IPS-18a (cell line): ENCODE data around the gene MUSTN1.

Experiments
- H3K27ac ChIP-seq: one replicate; pipeline ENCODE4 v1.5.1; 2013; ENCODE audit warnings: low read length
- H3K27me3 ChIP-seq: one replicate; pipeline ENCODE4 v1.6.1; 2013; ENCODE audit warnings: mild to moderate bottlenecking, low read length; ENCODE audit not compliant: control insufficient read depth, insufficient read depth
- H3K36me3 ChIP-seq: one replicate; pipeline ENCODE4 v1.6.1; 2013; ENCODE audit warnings: low read depth, low read length; ENCODE audit not compliant: control insufficient read depth
- H3K4me1 ChIP-seq: one replicate; pipeline ENCODE4 v1.6.1; 2013; ENCODE audit warnings: low read depth, low read length; ENCODE audit not compliant: control insufficient read depth
- H3K4me3 ChIP-seq: one replicate; pipeline ENCODE4 v1.5.1; 2013; ENCODE audit warnings: low read length
- H3K9ac ChIP-seq: one replicate; pipeline ENCODE4 v1.6.1; 2013; ENCODE audit warnings: mild to moderate bottlenecking, low read length, moderate library complexity
- H3K9me3 ChIP-seq: one replicate; pipeline ENCODE4 v1.6.1; 2013; ENCODE audit warnings: low read depth, low read length; ENCODE audit not compliant: control insufficient read depth

Gene MUSTN1

DNA sequence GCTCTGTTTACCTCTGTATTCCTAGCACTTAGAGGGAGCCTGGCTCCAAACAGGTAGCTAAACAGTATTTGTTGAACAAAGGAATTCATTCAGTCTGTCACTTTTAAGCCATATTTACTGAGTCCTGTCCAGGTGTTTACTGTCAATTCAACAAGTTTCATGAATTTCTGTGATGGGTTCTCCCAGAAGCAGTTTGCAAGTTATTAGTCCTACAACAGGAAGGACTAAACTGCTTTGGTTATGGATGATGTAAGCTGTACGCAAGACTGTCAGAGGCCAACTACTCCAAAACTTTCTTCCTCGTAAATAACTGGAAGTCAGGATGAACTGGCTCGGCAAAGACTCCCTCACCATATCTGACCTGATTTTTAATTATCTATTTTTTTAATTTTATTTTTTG lies 37.4 kb upstream of the MUSTN1 start:
- no peak overlapping the region for H3K9ac ChIP-seq
- no peaks in the 10 kb centered on the region for H3K36me3 ChIP-seq
- no peak overlapping the region for H3K4me3 ChIP-seq
- H3K9me3 ChIP-seq = no peaks in the 10 kb centered on the region
- H3K4me1 ChIP-seq = peaks cover 6% of the 10 kb centered on the region
- H3K27ac ChIP-seq = no peak overlapping the region
- no peaks in the 10 kb centered on the region for H3K27me3 ChIP-seq

DNA sequence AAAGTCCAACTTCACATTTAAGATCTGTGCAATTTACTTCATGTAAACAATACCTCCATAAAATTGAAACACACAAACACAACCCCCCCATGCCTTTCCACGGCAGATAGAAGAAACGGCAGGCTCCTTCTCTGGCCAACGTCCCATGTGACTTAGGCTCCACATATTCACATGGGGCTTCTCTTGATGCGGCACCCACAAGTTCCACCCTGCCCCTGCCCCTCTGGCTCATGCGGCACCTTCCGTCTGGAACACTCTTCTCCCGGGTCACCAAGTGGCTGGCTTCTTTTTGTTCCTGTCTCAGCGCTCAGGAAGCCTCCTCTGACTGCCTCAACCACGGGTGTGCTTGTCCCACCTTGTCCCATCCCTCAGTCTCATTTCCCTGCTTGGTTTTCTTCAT lies 36.9 kb upstream of the MUSTN1 start:
- H3K27me3 ChIP-seq = no peaks in the 10 kb centered on the region
- peaks cover 6% of the 10 kb centered on the region for H3K4me1 ChIP-seq
- no peak overlapping the region for H3K9ac ChIP-seq
- H3K27ac ChIP-seq = no peak overlapping the region
- no peak overlapping the region for H3K4me3 ChIP-seq
- no peaks in the 10 kb centered on the region for H3K36me3 ChIP-seq
- no peaks in the 10 kb centered on the region for H3K9me3 ChIP-seq

DNA sequence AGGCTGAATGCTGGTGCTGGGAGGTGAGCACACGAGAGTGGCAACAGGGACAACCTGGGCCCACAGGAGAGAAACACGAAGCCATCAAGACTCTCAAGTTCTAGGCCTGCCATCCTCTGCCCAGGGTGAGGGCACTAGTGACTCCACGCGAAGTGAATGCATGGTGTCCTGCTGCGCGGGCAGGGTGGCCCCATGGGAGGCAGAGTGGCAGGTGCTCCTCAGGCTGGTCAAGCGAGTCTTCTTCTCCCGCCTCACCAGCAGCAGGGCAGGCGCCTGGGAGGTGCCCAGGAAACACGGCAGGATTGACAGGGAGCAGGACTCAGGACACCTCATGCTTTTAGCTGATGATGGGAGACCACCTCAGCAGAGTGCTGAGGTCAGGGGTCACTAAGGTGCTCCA lies 35.7 kb upstream of the MUSTN1 start:
- Histone ChIP-seq H3K27ac (no peak overlapping the region), H3K27me3 (no peaks in the 10 kb centered on the region), H3K9me3 (no peaks in the 10 kb centered on the region), H3K9ac (no peak overlapping the region), H3K36me3 (no peaks in the 10 kb centered on the region), H3K4me3 (no peak overlapping the region), H3K4me1 (peaks cover 2% of the 10 kb centered on the region)

DNA sequence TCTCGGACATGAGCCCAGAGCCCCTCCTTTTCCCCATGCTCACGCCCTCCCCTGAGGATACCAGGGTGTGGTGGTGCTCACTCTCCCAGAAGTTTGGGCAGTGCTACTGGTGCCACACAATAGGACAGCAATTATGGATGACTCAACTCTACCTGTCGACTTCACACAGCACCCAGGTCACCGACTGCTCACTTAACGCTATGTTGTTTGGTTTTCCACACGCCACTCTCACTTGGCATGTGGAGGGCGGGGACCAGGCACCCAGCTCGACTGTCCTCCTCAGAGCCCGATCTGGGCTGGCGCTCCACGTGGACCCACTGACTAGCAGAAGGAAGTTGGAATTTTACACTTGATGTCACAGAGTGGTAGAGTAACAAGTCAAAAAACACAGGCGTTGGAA lies 31.6 kb upstream of the MUSTN1 start:
- Histone ChIP-seq H3K4me3 (no peak overlapping the region), H3K36me3 (no peaks in the 10 kb centered on the region), H3K9me3 (no peaks in the 10 kb centered on the region), H3K27ac (no peak overlapping the region), H3K27me3 (no peaks in the 10 kb centered on the region), H3K9ac (no peak overlapping the region), H3K4me1 (no peaks in the 10 kb centered on the region)

DNA sequence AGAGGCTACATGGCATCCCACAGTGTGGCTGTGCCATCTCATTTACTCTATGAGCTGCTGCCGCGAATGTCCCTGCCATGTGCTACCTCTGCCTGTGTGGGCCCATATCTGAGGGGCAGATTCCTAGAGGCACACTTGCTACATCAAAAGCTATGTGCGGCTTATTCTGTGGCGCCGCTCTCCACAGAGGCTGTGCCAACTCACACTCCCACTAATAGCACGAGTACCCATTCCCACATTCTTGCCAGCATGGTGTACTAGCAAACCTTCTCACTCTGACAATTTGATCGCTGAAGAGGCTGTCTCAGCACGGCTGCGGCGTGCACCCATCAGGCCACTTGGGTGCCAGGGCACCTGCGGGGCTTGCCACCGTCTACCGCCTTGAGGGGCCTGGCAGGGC lies 31.2 kb upstream of the MUSTN1 start:
- H3K36me3 ChIP-seq = no peaks in the 10 kb centered on the region
- no peaks in the 10 kb centered on the region for H3K9me3 ChIP-seq
- no peaks in the 10 kb centered on the region for H3K27me3 ChIP-seq
- no peak overlapping the region for H3K4me3 ChIP-seq
- no peak overlapping the region for H3K27ac ChIP-seq
- no peaks in the 10 kb centered on the region for H3K4me1 ChIP-seq
- no peak overlapping the region for H3K9ac ChIP-seq

DNA sequence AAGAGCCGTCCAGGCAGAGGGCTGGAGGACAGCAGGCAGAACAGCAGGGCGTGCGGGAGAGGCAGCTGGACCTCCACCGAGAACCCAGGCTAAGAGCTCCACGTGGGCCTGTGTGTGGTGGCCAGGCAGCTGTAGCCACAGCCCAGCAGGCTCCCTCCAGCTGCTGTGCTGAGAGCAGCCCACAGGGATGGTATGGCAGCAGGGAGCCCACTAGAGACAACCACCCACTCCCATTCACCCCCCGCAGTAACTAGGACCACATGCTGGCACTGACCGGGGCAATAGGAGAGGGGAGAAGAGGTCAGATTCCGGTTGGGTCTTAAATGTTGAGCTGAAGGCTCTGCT lies 25.6 kb upstream of the MUSTN1 start:
- Histone ChIP-seq H3K27ac (no peak overlapping the region), H3K27me3 (no peaks in the 10 kb centered on the region), H3K36me3 (no peaks in the 10 kb centered on the region), H3K9me3 (no peaks in the 10 kb centered on the region), H3K4me1 (no peaks in the 10 kb centered on the region), H3K9ac (no peak overlapping the region), H3K4me3 (no peak overlapping the region)

DNA sequence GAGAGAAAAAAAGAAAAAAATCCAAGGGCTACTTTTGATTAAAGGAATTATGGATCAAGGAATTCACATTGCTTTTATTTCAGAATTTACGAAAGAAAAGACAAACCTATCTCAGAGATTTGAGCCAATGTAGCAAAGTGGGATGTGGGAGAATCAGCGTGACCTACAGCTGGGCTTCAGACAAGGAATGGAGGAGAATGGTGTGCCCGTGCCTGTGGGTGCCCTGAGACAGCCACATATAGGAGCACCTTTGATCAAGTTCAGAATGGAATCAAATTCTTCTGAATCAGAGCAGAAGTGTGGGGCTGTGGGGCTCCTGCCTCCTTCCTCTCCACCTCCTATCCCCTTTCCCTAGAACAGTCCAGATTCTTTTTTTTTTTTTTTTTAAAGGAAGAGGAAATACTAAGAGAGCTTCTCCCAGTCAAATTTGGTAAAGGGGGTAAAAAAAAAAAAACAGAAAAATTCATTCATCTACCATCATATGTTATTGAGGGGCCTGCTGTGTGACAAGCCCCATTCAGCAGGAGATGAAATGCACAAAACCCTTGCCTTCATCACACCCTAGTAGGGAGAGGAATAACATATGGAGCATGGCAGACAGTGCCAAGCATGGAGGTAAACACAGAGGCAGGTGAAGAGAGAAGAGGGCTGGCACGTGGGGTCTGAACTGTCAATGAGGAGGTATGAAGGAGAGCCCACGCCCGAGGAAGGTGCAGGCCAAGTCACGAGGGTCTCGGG lies 25.0 kb upstream of the MUSTN1 start:
- Histone ChIP-seq H3K36me3 (no peaks in the 10 kb centered on the region), H3K4me1 (no peaks in the 10 kb centered on the region), H3K9me3 (no peaks in the 10 kb centered on the region), H3K9ac (no peak overlapping the region), H3K4me3 (no peak overlapping the region), H3K27me3 (no peaks in the 10 kb centered on the region), H3K27ac (no peak overlapping the region)

DNA sequence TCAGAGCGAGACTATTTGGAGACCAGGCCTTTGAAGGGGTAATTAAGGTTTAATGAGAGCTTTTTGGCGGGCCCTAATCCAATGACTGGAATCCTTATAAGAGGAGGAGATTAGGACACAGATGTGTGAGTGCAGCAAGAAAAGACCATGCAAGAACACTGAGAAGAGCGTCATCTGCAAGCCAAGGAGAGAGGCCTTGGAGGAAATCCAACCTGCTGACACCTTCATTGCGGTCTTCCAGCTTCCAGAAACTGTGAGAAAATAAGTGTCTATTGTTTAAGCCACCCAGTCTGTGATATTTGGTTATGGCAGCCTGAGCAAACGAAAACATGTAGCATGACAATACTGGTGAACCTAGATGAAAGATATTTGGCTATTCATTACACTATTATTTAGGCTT lies 23.0 kb upstream of the MUSTN1 start:
- Histone ChIP-seq H3K27ac (no peak overlapping the region), H3K4me3 (no peak overlapping the region), H3K4me1 (no peaks in the 10 kb centered on the region), H3K9ac (no peak overlapping the region), H3K36me3 (no peaks in the 10 kb centered on the region), H3K9me3 (no peaks in the 10 kb centered on the region), H3K27me3 (no peaks in the 10 kb centered on the region)

DNA sequence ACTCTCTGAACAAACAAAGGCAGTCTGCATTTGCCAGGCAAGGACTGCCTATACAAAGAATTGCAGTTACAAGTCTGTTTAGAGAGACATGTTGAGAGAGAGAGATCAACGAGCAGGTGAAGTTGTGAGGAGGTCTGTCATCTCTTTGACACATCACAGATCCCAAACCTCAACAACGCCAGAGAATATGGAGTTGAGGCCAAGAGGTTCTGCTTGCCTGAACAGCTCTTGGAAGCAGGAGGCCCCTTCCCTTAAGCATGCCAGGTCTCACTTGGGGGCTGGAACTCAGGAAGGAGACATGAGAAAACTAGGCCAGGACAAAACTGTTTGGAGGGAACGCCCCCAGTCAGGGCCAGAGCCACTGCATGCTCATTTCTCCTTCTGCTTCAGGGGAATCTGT lies 22.3 kb upstream of the MUSTN1 start:
- H3K27me3 ChIP-seq = no peaks in the 10 kb centered on the region
- no peaks in the 10 kb centered on the region for H3K9me3 ChIP-seq
- no peak overlapping the region for H3K9ac ChIP-seq
- no peak overlapping the region for H3K4me3 ChIP-seq
- no peaks in the 10 kb centered on the region for H3K4me1 ChIP-seq
- no peaks in the 10 kb centered on the region for H3K36me3 ChIP-seq
- no peak overlapping the region for H3K27ac ChIP-seq

DNA sequence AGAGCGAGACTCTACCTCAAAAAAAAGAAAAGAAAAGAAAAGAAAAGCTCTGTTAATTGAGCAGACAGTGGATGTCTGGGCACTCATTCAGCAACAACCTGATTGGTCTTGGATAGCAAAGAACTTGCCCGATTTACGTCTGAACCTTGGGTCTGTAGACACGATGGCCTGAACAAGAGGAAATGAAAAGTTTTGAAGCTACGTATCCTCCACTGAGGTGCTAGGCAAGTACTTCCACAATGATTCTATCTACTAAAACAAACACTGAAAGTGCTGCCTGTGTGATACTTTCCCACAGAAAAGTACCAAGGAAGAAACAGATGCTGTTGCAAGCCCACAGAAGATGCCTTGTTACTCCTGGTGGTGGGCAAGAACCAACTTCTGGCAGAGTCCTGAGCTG lies 21.8 kb upstream of the MUSTN1 start:
- Histone ChIP-seq H3K36me3 (peaks cover 3% of the 10 kb centered on the region), H3K9ac (no peak overlapping the region), H3K9me3 (no peaks in the 10 kb centered on the region), H3K27ac (no peak overlapping the region), H3K4me3 (no peak overlapping the region), H3K27me3 (no peaks in the 10 kb centered on the region), H3K4me1 (no peaks in the 10 kb centered on the region)

DNA sequence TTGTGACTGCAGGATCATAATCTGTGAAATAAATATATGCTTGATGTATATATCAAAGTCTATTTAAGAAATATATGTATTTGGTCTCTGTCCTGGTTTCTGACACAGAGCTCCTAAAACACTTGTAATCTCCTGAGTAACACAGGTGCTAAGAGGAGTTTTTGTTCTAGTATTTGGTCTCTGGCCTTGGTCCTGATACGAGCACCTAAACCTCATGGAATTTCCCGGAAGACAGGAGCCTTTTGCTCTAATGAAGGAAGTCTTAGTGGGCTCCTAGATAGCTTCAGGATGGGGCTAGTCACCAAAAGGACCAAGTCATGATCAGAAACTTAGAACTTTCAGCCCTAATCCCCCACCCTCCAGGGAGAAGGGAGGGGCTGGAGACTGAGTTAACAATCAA lies 19.2 kb upstream of the MUSTN1 start:
- Histone ChIP-seq H3K36me3 (peaks cover 3% of the 10 kb centered on the region), H3K9ac (no peak overlapping the region), H3K9me3 (no peaks in the 10 kb centered on the region), H3K27ac (no peak overlapping the region), H3K4me3 (no peak overlapping the region), H3K27me3 (no peaks in the 10 kb centered on the region), H3K4me1 (no peaks in the 10 kb centered on the region)

DNA sequence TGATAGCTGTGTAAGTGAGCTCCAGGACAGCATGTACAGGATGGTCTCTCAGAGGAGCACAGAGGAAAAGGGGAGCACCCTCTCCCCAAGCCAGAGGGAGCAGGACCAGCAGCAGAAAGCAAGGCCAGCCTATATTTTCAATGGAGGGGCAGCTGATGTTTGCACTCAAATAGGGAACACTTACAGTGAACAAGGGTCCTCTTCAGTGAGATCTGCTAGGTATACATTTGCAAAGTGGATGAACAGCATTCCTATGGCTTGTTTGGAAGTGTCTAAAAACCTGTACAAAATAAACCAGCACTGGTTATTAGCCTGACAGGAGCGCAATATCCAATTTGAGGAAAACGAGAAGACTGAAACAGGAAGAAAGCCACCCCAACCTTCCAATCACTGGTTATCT lies 17.6 kb upstream of the MUSTN1 start:
- peaks cover 3% of the 10 kb centered on the region for H3K36me3 ChIP-seq
- H3K9ac ChIP-seq = no peak overlapping the region
- H3K27me3 ChIP-seq = no peaks in the 10 kb centered on the region
- no peaks in the 10 kb centered on the region for H3K4me1 ChIP-seq
- no peak overlapping the region for H3K4me3 ChIP-seq
- no peaks in the 10 kb centered on the region for H3K9me3 ChIP-seq
- H3K27ac ChIP-seq = no peak overlapping the region
